Measurements from ENCODE around the gene SHLD1.
"Not testable (repeated sequence)": the region's sequence is repeated elsewhere in the genome, so short reads cannot be mapped to it uniquely, and the experiment has no call there.

Gene SHLD1

DNA sequence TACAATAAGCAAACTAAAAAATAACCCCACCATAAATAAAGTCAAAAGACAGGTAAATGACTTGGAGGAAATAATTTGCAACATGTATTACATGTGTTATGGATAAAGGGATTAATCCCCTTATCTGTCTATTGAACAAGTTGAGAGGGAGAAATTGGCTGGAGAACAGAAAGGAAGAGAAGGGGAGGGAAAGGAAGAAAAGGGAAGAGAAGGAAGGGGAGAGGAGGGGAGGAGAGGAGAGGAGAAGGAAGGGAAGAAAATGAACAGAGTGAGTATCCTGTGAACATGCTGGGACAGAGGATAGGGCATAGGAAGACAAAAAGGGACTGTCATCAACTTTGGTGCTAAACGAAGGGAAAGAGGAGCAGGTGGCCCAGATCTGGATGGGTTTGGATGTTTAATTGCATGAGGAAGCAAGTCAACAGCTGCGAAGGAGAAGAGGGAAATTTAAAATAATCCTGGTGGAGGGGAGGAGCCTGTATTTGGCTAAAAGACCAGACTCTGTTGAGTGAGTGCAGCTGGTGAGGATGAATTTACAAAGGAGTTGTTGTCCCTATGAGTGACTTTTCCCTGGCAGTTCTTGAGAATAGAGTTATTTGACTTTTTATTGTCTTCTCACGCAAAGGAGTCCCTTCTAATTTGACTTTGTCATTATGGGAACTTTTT is 14.2 kb upstream of the SHLD1 start:
- DNase-seq (ENCODE audit: low read depth), result no peak

DNA sequence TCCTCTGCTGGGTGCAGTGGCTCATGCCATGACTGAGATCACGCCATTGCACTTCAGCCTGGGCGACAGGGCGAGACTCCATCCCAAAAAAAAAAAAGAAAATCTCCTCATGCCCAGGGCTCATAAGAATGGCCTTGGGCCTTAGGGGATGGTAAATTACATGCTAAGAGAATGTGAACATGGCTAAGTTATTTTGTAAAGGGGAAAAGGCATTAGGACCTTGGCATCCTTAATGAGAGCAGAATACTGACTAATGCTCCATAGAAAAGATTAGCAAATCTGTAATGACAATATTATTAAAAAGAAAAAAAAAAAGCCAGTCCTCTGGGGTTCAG is 12.6 kb upstream of the SHLD1 start:
- no peak for DNase-seq (ENCODE audit: low read depth)

DNA sequence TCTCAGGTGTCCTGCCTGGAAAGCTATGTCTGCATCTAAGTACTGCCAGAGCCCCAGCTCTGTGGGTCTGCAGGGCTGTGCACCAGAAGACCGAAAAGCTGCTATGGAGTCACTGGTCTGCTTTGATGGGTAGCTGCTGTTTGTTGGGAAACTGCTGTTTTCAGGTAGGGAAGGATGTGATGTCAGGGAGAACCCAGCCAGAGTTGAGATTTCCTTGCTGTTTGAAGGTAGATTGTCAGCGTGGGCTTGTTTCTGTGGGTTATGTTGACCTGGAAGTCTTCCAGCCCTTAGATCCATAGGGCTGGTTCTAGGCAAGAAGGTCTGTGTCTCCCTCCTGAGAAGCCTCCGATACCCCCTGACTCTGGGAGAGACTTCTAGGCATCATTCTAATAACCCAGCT is 12.2 kb upstream of the SHLD1 start:
- no peak for DNase-seq (ENCODE audit: low read depth)

DNA sequence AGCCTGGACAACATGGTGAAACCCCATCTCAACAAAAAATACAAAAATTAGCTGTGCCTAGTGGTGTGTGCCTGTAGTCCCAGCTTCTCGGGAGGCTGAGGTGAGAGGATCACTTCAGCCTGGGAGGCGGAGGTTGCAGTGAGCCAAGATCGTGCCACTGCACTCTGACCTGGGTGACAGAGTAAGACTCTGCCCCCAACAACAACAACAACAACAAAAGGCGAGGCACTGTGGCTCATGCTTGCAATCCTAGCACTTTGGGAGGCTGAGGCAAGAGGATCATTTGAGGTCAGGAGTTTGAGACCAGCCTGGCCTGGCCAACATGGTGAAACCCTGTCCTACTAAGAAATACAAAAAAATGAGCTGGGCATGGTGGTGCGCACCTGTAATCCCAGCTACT is 9.6 kb upstream of the SHLD1 start:
- not testable (repeated sequence) for DNase-seq (ENCODE audit: low read depth)

DNA sequence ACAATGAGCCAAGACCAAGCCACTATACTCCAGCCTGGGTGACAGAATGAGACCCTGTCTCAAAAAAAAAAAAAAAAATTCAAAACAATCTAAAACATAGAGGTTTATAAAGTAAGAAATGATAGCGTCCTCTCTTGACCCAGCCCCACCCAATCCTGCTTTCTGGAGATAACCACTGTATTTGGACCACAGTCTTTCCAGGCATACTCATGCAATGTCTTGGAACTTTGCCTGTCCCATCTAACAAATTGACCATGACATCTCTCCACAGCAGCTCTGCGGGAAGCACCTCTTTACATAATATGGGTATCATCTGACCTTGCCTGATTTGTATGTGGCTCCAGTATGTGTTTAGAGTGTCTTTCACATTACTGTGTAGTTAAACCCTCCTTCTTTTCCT is 9.1 kb upstream of the SHLD1 start:
- no peak for DNase-seq (ENCODE audit: low read depth)

DNA sequence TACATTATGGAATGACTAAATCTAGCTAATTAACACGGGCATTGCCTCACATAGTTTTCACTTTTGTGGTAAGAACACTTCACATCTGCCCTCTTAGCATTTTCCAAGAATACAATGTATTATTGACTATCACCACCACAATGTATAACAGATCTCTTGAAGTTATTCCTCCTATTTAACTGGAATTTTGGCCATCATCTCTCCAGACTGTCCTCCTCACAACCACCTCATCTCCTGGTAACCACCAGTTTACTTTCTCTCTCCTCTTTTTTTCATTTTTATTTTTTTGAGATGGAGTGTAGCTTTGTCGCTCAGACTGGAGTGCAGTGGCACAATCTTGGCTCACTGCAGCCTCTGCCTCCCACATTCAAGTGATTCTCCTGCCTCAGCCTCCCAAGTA is 8.2 kb upstream of the SHLD1 start:
- DNase-seq (ENCODE audit: low read depth), result no peak

DNA sequence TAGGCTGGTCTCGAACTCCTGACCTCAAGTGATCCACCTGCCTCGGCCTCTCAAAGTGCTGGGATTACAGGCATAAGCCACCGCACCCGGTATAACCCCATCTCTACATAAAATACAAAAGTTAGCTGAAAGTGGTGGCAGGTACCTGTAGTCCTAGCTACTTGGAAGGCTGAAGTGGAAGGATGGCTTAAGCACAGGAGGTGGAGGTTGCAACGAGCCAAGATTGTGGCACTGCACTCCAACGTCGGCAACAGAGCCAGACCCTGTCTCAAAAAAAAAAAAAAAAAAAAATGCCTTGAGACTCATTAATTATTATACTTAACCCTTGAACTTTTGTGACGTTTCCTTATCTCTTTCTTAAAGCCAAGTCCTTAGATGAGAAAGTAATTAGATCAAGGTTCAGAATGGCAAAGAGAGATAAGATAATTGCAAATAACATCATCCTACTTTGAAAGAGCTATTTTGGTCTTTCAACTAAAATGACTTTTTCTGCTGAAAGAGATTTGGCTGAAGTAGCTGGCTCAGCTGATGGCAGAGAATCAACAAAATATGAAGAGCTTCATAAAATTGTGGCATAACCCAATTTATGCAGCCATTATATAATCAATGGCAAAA is 4.7 kb upstream of the SHLD1 start:
- no peak for DNase-seq (ENCODE audit: low read depth)

DNA sequence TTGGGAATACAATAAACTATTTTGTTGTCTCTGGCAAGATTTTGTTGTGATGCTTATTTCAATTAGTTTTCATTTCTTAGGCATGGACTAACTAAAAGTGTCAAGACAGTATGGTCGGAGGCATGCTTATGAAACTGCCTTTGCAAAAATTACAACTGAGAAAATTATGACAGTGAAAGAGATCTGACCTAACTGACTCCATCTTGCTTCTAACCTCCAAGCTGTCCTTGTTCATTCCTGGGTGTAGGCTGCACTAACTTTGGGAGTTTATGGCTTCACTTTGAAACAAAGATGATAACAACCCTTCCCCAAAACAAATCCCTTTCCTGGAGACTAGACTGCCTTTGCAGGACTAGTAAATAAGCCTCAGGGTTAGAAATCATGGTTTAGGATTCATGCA is 4.1 kb upstream of the SHLD1 start:
- no peak for DNase-seq (ENCODE audit: low read depth)

DNA sequence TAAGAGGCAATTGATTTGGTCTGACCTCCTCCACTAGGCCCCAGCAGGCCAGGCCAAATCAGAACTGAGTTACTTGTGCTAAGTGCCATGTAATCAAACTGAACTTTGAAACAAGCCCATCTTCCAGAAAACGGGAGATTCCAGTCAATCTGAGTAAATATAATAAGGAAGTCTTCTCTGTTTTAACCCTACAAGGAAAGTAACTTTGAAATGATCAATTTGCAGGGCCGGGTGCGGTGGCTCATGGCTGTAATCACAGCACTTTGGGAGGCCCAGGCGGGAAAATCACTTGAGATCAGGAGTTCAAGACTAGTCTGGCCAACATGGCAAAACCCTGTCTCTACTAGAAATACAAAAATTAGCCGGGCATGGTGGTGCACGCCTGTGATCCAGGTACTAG is 2.0 kb upstream of the SHLD1 start:
- no peak for DNase-seq (ENCODE audit: low read depth)

DNA sequence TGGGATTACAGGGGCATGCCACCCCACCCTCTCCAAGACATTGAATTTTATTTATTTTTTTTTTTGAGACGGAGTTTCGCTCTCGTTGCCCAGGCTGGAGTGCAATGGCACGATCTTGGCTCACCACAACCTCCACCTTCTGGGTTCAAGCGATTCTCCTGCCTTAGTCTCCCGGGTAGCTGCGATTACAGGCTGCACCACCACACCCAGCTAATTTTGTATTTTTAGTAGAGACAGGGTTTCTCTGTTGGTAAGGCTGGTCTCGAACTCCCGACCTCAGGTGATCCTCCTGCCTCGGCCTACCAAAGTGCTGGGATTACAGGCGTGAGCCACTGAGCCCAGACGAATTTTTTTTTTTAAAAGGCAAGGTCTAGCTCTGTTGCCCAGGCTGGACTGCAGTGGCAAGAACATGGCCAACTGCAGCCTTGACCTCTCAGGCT is 669 bp upstream of the SHLD1 start:
- not testable (repeated sequence) for DNase-seq (ENCODE audit: low read depth)

DNA sequence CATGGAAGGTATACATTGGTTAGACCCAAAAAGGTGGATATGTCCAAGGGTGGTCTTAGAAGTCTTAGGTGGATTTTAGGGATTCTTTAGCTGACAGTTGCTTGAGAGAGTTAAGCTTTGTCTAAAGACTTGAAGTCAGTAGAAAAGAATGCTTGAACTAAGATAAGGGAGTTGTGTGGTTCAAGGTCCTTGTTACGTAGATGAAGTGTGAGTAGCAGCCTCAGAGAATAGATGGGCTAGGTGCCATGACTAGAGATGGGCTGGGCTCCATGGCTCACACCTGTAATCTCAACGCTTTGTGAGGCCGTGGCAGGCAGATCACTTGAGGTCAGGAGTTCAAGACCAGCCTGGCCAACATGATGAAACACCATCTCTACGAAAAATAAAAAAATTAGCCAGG is 1.7 kb downstream of the SHLD1 start:
- no peak for DNase-seq (ENCODE audit: low read depth)

DNA sequence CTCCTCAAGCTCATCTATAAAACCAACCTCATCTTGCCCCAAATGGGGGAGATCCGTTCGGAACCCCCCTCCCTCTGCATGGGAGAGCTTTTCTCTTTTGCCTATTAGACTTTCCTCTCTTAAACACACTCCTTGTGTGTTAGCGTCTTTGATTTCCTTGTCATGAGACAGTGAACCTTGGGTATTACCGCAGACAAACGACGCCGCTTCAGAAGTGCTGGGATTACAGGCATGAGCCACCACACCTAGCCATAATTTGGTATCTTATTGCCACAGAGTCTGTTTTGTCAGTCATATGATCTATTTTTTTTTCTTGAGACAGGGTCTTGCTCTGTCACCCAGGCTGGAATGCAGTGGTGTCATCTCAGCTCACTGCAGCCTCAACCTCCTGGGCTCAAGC is 3.6 kb downstream of the SHLD1 start:
- DNase-seq (ENCODE audit: low read depth), result no peak

DNA sequence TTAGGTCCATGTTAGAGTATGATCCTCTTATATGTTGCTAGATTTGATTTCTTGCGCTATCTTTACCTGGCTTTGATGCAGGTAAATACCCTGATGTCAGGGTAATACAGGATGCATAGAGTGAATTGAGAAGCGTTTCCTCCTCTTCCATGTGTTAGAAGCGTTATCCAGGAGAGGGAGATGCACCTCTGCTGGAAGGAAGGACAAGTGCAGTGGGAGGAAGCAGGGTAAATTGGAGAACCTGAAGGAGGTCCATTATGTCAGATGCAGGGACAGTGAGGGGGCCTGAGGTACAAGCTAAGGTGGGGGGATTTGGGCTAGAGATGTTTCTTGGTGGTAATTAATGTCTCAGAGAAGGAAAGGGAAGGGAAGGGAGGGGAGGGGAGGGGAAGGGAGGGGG is 7.7 kb downstream of the SHLD1 start:
- no peak for DNase-seq (ENCODE audit: low read depth)

DNA sequence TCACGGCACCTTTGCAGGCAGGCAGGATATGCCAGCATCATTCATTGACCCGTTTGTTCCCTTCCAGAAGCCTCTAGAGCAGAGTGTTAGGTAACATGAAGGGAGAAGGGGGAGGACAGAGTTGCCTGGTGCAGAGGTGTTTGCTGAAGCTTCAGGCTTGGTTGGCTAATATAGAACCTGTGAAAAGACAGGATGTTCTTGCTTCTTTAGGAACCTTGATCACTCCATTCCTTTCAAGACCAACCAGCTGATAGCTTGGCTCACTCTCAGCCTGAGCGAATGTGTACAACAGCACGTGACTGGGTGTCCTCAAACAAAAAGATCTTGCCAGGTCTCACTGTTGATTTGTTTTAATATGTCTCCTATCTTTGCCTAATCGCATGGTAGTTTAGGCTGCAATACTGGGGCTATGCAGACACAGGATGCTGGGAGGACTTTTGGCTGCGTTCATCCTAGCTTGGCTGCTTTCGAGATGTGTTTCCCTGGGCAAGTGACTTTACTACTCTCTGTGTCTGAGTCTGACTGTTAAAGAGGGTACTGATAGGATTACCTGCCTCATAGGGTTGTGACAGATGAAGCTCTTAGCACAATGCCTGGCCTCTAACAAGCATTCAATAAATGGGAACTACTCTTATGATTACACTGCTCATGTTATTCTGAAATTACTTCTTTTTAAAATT is 16.0 kb downstream of the SHLD1 start:
- DNase-seq (ENCODE audit: low read depth), result no peak

DNA sequence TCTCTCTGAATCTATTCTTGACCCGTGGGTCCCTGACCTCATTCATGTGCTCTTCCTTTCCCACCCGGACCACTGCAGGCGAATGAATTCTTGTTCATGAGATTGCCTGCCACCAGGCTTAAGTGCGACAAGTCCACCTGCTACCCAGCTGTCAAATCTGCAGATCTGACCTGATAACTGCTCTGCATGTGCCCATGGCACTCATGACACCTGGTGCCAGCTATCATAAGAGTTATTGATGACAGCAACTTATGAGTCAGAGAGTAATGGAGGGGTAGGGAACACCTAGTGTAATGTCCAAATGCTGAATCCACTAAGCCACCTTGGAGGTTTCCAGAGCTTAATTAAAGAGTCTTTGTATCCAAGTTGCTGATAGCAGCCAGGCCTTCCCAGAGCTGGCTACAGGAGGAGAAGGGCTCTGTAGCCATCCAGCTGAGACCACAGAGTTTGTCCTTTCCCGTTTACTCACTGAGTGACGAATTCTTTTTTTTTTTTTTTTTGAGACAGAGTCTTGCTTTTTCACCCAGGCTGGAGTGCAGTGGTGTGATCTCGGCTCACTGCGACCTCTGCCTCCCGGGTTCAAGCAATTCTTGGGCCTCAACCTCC is 17.4 kb downstream of the SHLD1 start:
- DNase-seq (ENCODE audit: low read depth), result no peak

DNA sequence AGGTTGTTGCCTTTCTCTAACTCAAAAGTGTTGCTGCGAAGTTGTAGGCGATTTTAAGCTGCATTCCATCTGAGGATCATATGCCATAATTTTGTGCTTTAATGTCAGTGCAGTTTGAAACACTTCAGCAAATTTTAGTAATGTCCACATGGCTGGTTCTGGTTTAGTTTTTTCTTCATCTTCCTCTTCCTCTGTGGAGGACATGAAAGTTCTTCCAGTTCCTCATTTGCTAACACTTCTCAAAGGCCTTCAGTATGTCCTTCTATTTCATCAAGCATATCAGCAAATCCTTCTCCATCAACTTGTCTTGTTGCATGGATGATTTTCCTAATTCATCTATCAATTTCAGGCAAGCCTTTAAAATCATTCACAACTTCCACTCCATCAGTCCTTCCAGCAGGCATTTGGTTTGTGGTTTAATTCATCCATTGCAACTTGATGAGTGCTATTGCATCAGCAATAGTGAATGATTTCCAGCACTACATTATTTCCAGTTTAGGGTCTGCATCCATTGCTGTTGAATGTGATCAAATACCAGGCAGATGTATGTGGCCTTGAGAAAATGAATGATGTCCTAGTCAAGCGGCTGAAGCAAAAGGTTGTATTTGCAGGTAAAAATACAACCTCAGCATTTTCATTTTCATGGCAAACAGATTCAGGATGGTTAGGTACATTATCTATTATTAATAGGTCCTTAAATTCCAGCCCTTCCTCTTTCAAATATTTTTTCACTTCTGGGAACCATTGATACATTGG is 20.2 kb downstream of the SHLD1 start:
- no peak for DNase-seq (ENCODE audit: low read depth)

DNA sequence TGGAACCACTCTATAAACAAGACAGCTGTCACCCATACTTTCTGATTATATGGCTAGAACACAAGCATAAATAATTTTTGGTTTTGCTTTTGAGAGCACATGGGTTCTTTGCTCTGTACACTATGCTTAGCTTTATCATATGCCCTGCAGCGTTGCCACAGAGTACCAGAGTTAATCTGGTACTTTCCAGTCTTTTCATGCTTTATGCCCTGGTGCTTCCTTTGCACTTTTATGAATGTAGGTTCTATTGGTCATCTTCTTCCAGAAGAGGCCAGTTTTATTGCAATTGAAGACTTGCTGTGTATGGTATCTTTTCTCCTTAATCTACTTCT is 20.8 kb downstream of the SHLD1 start:
- no peak for DNase-seq (ENCODE audit: low read depth)

DNA sequence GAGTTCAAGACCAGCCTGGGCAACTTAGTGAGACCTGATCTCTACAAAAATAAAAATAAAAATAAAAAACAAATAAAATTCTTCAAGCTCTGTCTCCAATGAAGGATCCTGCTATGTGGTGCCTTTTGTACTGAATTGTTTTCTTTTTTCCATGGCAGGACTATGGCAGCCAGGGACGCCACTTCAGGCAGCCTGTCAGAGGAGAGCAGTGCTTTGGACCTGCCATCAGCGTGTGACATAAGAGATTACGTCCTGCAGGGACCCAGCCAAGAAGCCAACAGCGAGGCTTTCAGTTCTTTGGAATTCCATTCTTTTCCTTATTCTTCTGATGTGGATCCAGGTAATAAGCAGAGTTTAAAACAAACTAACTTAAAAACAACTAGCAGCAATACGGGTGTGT is 22.5 kb downstream of the SHLD1 start:
- DNase-seq (ENCODE audit: low read depth), result no peak

DNA sequence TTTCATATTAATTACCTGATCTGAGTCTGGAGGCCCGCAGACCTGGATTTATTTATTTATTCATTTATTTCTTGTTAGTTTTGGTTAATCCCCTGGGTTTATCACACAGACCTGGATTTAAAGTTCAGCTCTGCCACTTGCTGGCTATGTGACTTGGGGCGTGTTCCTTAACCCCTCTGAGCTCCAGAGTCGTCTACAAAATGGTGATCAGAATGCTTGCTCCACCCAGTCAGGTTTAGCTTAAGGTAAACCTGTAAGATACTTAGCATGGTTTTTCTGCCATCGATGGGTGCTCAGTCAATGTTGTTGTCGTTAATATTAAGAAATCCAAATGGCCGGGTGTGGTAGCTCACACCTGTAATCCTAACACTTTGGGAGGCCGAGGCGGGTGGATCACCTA is 23.4 kb downstream of the SHLD1 start:
- DNase-seq (ENCODE audit: low read depth), result no peak

DNA sequence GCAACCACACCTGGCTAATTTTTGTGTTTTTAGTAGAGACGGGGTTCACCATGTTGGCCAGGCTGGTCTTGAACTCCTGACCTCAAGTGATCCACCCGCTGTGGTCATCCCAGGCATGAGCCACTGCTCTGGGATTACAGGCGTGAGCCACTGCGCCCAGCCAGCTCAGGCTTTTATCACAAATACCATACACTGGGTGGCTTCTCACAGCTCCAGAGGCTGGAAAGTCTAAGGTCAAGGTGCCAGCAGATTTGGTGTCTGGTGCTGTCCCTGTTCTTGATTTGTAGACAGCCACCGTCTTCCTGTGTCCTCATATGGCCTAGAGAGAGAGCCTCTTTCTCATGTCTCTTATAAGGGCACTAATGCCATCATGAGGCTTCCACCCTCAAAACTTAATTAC is 25.9 kb downstream of the SHLD1 start:
- DNase-seq (ENCODE audit: low read depth), result no peak

DNA sequence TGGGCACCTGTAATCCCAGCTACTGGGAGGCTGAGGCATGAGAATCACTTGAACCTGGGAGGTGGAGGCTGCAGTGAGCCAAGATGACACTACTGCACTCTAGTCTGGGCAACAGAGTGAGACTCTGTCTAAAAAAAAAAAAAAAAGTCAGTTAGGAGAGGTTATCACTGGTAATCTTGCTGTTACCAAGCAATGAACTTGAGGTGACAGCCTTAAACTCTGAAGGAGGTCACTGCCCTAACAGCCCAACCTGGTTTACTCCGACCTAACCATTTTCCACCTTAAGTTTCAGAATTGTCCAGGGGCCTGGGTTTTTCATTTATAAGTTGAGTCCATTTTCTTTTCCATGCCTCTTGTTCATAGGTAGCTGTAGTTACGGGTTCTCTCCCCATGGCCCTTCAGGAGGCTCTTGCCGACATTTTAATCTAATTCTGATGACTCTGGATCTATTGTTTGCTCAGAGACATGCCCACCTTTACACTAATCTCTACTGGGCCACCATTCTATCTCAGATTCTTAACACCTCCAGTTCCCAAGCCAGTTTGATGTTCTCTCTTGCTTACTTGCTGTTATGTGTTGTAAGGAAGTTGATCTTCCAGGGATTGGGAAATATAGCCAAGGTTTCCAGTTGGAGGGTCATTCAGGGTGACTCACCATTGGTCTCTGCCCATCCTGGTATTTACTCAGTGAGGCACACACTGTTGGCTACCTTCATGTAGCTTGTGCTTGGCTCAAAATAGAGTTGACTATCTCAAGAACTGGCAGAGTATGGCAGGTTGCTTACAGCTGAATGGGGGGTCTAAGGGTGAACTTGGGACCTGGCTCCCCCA is 29.1 kb downstream of the SHLD1 start:
- DNase-seq (ENCODE audit: low read depth), result no peak

DNA sequence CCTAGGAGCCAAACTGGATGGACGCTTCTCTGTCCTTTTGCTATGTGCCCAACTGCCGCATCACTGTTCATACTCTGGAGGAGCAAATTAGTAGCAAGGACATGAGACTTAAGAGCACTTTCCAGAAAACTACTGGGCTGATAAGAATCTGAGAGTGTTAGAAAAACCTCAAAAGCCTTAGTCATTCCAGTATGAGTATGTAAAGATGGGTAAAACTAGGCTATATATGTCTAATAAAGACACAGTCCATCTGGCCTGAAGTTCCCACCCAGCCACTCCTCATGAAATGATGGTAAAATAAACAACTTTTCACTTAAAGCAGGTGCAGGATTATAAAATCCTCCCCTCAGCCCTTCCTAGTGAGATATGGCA is 30.6 kb downstream of the SHLD1 start:
- no peak for DNase-seq (ENCODE audit: low read depth)

Measured in GM04504 (cell line).